Activated T-helper 1 cell treated with anti-CD3 and anti-CD28 coated beads, Interleukin-12 subunit alpha, Interleukin-12 subunit beta, Interleukin-2, Interleukin-4 antibody, amounts not matched to agents 30 ng/mL and 10 ng/mL and 1 ng/mL, durations not matched to agents 14 hours and 24 hours and 36 hours (primary cell): Measurements from ENCODE around the gene CST9L. TPM values are rescaled to one million over a fixed set of nuclear protein-coding genes. Genes with fewer than 3 reads are reported as not detected.

Source experiments
- DNase-seq: peaks from one replicate; pipeline ENCODE4 v3.0.0; 2021; ENCODE audit warnings: low spot score
- H3K27ac Mint-ChIP-seq: one replicate; pipeline ENCODE4 v1.8.0; 2021; ENCODE audit warnings: mild to moderate bottlenecking, mixed read lengths
- H3K27me3 Mint-ChIP-seq: one replicate; pipeline ENCODE4 v1.8.0; 2022; ENCODE audit warnings: mild to moderate bottlenecking, moderate library complexity, mixed read lengths; ENCODE audit not compliant: insufficient read depth
- H3K36me3 Mint-ChIP-seq: one replicate; pipeline ENCODE4 v1.8.0; 2021; ENCODE audit warnings: low read depth, mixed read lengths
- H3K4me1 Mint-ChIP-seq: one replicate; pipeline ENCODE4 v1.8.0; 2021; ENCODE audit warnings: low read depth, mixed read lengths
- H3K4me3 Mint-ChIP-seq: one replicate; pipeline ENCODE4 v1.8.0; 2021; ENCODE audit warnings: mild to moderate bottlenecking, moderate library complexity, mixed read lengths
- H3K9me3 Mint-ChIP-seq: one replicate; pipeline ENCODE4 v1.8.0; 2021; ENCODE audit warnings: mixed read lengths
- intact Hi-C: fragments of 100-400 bp; cut with micrococcal nuclease; formaldehyde crosslinking; loops from one replicate; pipeline ENCODE4 v1.15.1; 2024
- total RNA-seq: library from RNA; stranded (reverse); gene quantifications from 2 replicates; pipeline ENCODE4 v1.2.3, GENCODE V29; 2022

CST9L gene
- total RNA-seq, 1 donor from 2014 or later: not detected

DNA sequence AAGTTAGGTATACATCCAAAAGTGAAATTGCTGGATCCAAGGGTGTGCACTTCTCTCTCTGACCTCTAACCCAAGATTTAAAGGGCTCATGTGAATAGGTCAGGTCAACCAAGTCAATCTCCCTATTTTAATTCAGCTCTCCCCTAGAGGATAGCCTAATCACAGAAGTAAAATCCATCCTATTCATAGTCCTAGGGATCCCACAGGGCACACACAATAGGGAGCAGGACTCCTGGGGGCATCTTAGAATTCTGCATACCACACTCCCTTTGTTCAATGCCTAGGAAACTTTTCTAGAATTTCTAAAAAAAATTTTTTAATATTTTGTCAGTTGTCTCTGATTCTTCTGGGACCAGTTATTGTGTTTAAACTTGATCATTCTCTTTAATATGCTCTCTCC lies 35.1 kb downstream of the CST9L start:
- no peak for DNase-seq
- intact Hi-C loops: no loop called here
- Mint-ChIP-seq H3K4me3 (no peak overlapping the region), H3K27ac (no peak overlapping the region), H3K36me3 (no peaks in the 10 kb centered on the region), H3K4me1 (no peaks in the 10 kb centered on the region), H3K27me3 (no peaks in the 10 kb centered on the region), H3K9me3 (peaks cover 13% of the 10 kb centered on the region)

GRCh38 chr20:23532533-23532932 lies 35.8 kb downstream of the CST9L start:
- Mint-ChIP-seq H3K9me3 (peaks cover 16% of the 10 kb centered on the region), H3K27me3 (no peaks in the 10 kb centered on the region), H3K4me1 (no peaks in the 10 kb centered on the region), H3K27ac (no peak overlapping the region), H3K36me3 (no peaks in the 10 kb centered on the region), H3K4me3 (no peak overlapping the region)
- intact Hi-C loops: no loop called here
- DNase-seq: no peak

- Mint-ChIP-seq H3K36me3 (no peaks in the 10 kb centered on the region), H3K27ac (no peak overlapping the region), H3K4me1 (no peaks in the 10 kb centered on the region), H3K4me3 (no peak overlapping the region), H3K27me3 (no peaks in the 10 kb centered on the region), H3K9me3 (peaks cover 20% of the 10 kb centered on the region)
- no peak for DNase-seq
- intact Hi-C loops: no loop called here
Observed at GRCh38 chr20:23530937-23531567, 37.2 kb downstream of the CST9L start.

DNA sequence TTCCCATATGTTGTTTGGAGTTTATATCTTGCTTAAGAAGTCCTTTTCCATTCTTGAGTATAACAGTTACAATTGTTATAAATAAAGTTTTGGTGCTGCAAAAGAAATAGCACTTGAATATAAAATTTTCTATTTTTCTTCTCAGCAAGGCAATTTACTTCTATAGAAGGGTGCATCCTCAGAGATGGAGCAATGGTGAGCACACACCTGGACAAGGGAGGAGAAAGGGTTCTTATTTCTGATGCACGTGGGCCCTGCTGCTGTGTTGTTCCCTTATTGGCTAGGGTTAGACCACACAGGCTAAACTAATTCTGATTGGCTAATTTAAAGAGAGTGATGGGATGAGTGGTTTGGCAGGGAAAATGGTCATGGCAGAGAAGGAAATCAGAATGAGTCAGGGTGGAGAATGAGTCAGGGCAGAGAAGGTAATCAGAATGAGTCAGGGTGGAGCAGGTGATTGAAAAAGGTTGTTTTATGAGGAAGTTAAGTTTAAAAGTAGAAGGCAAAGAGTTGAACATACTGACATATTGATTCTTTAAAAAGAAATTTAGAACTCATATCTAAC lies 39.3 kb downstream of the CST9L start:
- intact Hi-C loops: no loop called here
- Mint-ChIP-seq H3K27me3 (no peaks in the 10 kb centered on the region), H3K27ac (no peak overlapping the region), H3K36me3 (no peaks in the 10 kb centered on the region), H3K4me3 (no peak overlapping the region), H3K4me1 (no peaks in the 10 kb centered on the region), H3K9me3 (peaks cover 20% of the 10 kb centered on the region)
- no peak for DNase-seq

DNA sequence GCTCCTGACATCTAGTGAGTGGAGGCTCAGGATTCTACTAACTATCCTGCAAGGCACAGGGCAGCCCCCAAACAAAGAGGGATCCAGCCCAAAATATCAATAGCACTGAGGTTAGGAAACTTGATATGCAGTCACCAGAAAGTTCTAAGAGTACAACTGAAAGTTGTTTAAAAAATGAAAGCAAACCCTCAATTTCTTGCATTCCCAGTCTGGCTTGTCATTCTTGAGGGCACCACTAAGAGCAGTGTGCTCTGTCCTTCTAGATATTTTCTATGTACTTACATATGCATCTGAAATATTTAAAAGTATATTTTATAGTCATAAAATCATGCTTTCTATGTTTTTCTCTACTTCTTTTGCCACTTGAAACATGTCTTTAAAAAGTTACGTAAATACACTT lies 41.4 kb downstream of the CST9L start:
- H3K9me3 Mint-ChIP-seq: peaks cover 20% of the 10 kb centered on the region
- no peaks in the 10 kb centered on the region for H3K36me3 Mint-ChIP-seq
- H3K27me3 Mint-ChIP-seq: no peaks in the 10 kb centered on the region
- DNase-seq: no peak
- H3K4me1 Mint-ChIP-seq: no peaks in the 10 kb centered on the region
- H3K27ac Mint-ChIP-seq: no peak overlapping the region
- H3K4me3 Mint-ChIP-seq: no peak overlapping the region
- intact Hi-C loops: no loop called here

GRCh38 chr20:23524146-23524545 lies 44.1 kb downstream of the CST9L start:
- intact Hi-C loops: no loop called here
- Mint-ChIP-seq H3K4me1 (no peaks in the 10 kb centered on the region), H3K27me3 (no peaks in the 10 kb centered on the region), H3K4me3 (no peak overlapping the region), H3K9me3 (peaks cover 14% of the 10 kb centered on the region), H3K36me3 (no peaks in the 10 kb centered on the region), H3K27ac (no peak overlapping the region)
- DNase-seq: no peak

DNA sequence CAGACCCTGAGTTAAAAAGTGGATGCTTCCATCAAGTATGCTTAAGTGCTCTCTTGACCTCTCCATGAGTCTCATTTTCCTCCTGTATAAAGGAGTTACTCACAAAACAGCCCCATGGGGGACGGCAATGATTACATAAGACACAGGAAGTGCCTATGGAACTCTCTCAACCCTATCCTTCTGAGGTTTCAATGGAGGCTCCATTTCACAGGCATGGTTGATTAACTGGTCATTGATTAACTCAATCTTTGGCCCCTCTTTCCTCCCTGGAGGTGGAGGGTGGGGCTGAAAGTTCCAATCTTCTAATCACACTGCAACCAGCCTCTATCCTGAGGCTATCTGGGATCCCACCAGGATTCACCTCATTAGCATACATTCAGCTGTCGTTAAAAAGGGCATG lies 48.1 kb downstream of the CST9L start:
- intact Hi-C loops: no loop called here
- no peaks in the 10 kb centered on the region for H3K4me1 Mint-ChIP-seq
- H3K27me3 Mint-ChIP-seq: no peaks in the 10 kb centered on the region
- no peak overlapping the region for H3K4me3 Mint-ChIP-seq
- H3K9me3 Mint-ChIP-seq: no peaks in the 10 kb centered on the region
- H3K27ac Mint-ChIP-seq: no peak overlapping the region
- no peak for DNase-seq
- H3K36me3 Mint-ChIP-seq: no peaks in the 10 kb centered on the region

- no peaks in the 10 kb centered on the region for H3K36me3 Mint-ChIP-seq
- intact Hi-C loops: no loop called here
- no peak for DNase-seq
- no peaks in the 10 kb centered on the region for H3K27me3 Mint-ChIP-seq
- H3K27ac Mint-ChIP-seq: no peak overlapping the region
- H3K4me1 Mint-ChIP-seq: no peaks in the 10 kb centered on the region
- no peak overlapping the region for H3K4me3 Mint-ChIP-seq
- no peaks in the 10 kb centered on the region for H3K9me3 Mint-ChIP-seq
Observed at GRCh38 chr20:23519556-23519955, 48.7 kb downstream of the CST9L start.

DNA sequence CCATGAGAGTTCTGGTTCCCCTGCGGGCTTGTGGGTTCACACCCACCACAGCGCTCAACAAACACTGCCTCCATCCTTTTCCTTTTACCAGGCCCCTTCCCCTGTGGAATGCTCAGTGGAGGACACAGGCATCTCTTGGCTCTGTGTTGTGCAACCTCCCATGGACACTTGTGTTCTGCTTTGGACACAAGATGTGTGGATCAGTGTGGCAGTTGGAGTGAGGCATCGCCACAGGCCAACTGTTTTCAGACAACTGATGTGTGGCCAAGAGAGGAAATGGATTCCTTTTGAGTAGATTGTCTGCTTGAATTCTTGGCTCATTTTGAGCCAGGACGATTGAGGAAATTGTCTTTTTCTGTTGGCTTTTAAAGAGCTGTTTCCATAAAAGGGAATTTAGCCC lies 50.6 kb downstream of the CST9L start:
- no peaks in the 10 kb centered on the region for H3K9me3 Mint-ChIP-seq
- no peaks in the 10 kb centered on the region for H3K4me1 Mint-ChIP-seq
- no peak overlapping the region for H3K4me3 Mint-ChIP-seq
- intact Hi-C loops: no loop called here
- no peak overlapping the region for H3K27ac Mint-ChIP-seq
- H3K36me3 Mint-ChIP-seq: no peaks in the 10 kb centered on the region
- H3K27me3 Mint-ChIP-seq: peaks cover 2% of the 10 kb centered on the region
- DNase-seq: no peak

DNA sequence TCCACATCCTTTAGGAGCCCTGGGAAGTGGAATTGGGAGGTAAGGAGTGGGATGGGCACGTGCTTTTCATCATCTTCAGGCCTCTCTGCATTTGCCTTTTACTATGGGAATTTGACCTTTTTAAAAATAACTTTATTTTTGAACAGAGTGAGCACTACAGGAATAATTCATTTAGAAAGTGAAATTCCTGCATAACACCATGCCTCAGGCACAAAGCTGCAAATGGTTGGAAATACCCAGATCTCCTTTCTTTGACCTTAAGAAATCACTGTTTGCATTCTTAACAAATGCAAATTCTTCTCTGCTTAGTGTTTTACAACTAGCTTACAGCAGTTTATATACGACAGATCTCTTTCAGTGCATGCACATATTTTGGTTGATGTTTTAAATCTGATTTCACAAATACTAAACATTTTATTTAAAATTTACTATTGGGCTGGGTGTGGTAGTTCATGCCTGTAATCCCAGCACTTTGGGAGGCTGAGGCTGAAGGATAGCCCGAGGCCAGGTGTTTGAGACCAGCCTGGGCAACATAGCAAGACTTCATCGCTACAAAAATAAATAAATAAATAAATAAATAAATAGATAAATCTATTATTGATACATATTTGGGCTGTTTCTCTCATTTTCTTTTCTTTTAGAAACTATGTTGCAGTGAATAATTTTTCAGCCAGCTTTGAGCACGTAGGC lies 52.9 kb downstream of the CST9L start:
- no peaks in the 10 kb centered on the region for H3K36me3 Mint-ChIP-seq
- no peak for DNase-seq
- H3K27ac Mint-ChIP-seq: no peak overlapping the region
- H3K9me3 Mint-ChIP-seq: no peaks in the 10 kb centered on the region
- H3K4me1 Mint-ChIP-seq: no peaks in the 10 kb centered on the region
- H3K27me3 Mint-ChIP-seq: peaks cover 2% of the 10 kb centered on the region
- intact Hi-C loops: no loop called here
- no peak overlapping the region for H3K4me3 Mint-ChIP-seq

DNA sequence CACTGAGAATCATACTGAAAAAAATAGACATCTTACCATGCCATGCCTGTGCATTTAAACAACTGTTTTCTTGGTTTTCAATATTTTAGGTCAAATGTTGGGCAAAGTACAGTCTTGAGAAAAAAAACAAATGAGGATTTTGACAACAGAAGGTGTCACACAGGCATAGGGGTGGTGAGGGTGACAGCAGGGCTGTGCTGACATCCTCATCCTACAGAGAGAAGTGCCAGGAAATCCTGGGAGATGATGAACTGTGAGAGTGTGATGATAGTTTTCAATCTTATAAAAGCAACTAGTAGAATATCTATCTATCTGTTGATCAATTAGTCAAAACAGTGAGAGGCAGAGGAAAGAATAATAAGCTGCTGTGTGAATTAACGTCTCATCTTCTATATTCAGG lies 53.4 kb downstream of the CST9L start:
- H3K27ac Mint-ChIP-seq: no peak overlapping the region
- intact Hi-C loops: no loop called here
- peaks cover 2% of the 10 kb centered on the region for H3K27me3 Mint-ChIP-seq
- DNase-seq: no peak
- no peaks in the 10 kb centered on the region for H3K4me1 Mint-ChIP-seq
- no peak overlapping the region for H3K4me3 Mint-ChIP-seq
- no peaks in the 10 kb centered on the region for H3K9me3 Mint-ChIP-seq
- no peaks in the 10 kb centered on the region for H3K36me3 Mint-ChIP-seq
